Activated T-cell treated with anti-CD3 and anti-CD28 coated beads, Interleukin-2, amount 50 U/mL, for 1 hour (primary cell): ENCODE data around the gene CACFD1.

Source experiments
- DNase-seq: peaks from one replicate; pipeline ENCODE4 v3.0.0-alpha.2; 2020

Gene CACFD1

DNA sequence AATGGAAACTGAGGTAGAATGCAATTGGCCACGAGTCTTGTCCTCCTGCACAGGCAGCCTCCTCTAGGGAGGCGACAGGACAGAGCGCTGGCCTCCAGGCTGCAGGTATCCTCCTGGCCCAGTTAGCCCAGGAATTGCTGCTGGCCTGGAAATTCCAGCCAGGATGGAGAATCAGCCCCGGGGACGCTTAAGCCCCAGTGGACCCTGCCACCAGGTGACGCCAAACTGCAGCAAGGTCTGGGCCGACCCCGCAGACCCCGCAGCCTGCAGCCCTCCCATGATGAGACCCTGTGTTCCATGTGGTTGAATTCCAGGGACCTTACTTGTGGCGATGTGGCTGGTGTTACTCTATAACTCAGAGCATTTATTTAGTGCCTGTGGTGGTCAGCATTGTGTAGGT, 7.3 kb downstream of the CACFD1 start:
- DNase-seq = no peak

DNA sequence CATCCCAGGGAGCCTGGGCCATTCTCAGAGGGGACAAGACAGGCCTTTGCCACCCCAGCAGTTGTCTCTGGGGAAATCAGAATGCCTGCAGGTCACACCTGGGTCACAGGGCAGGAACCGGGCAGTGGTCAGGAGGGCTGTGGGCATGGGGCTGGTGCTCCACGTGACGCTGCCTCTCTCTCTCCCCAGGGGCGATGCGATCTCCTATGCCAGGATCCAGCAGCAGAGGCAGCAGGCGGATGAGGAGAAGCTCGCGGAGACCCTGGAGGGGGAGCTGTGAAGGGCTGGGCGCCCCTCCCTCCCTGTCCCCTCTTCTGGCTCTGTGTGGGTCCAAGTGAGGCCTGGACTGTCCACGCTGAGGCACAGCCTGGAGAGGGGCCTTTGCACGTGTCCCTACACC, 8.6 kb downstream of the CACFD1 start:
- DNase-seq = no peak

GRCh38 chr9:133468777-133469421, 9.1 kb downstream of the CACFD1 start:
- DNase-seq = no peak

GRCh38 chr9:133470427-133470924, 10.7 kb downstream of the CACFD1 start:
- DNase-seq = no peak

DNA sequence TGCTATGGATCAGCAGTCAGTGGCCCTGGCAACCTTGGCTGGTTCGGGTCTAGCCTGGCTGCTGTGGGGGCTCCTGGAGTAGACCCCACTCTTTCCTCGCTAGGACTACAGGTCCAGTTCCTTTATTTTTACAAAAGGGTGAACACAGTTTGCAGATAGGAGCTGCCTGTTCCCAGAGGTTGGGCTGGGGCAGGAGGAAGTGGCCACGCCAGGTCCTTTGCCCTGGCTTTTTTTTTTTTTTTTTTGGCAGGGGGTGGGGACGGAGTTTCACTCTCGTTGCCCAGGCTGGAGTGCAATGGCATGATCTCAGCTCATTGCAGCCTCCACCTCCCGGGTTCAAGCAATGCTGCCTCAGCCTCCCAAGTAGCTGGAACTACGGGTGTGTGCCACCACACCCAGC, 11.2 kb downstream of the CACFD1 start:
- DNase-seq = no peak

DNA sequence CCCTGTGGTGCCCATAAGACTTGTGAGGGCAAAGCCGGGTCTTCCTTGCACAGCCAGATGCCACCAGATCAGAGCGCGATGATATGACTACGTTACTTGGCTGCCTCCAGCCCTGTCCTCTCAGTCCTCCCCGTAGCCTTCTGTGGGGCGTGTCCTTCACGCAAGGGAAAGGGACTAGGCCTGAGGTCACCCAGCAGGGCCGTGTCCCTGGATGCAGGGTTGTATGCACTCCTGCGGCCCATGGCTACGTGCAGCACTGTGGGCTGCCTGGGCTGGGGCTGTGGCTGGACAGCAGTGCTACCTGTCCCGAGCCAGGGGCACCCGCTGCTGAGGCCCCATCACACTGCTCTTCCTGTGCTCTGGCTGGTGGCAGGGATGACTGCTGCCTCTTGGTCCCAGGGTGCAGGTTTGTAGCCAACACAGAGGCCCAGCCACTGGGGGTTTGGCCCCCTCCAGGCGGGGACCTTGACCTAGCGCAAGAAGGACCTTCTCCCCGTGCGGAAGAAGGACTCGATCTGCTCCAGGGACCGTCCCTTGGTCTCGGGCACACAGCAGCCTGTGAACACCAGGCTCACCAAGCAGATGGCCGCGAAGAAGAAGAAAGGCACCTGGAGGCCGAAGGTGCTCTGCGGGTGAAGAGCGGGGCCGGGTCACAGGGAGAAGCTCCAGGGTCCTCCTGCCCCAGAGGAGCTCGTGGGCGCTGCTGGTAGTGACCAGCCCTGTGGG, 11.9 kb downstream of the CACFD1 start:
- no peak for DNase-seq

DNA sequence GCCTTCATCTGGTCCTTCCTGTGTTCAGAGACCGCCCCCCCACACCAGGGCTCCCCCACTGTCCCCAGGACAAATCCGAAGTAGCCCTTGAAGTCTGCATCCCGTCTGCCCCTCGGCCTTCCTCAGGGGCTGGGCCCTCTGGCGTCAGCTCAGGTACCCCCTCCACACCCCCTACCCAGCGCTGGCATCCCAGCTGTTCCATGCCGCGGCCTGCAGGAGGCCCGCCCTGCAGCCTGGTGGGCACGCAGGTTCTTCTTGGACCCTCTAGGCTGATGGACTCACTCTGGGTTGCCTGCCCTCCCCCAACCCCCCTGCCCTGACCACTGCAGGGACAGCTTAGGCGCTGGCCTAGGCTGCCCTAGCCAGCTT, 12.5 kb downstream of the CACFD1 start:
- no peak for DNase-seq

DNA sequence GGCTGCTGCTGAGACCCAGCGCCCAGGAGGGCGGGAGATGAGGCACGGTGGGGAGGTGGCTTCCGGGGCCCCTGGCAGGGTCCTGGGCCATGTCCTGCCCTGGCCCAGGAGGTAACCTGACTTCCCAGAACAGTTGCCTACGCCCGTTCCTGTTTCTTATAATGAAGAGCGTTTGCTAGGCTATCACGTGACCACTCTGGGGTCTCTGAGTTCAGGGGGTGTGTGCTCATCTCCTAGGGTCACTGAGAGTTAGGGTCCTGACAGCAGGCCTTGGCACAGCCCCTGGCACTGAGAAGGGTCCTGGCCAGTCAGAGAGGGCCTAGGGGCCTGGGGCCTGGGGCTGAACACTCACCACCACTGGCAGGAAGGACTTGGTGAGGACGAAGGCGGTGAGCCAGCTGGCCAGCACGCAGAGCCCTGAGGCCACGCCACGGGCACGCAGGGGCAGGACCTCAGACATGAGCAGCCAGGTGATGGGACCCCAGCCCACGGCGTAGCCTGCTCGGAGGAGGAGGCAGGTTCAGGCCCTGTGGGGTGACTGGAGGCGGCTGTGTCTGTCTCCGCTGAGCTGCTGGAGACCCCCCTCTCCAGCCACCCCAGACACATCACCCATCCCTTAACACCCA, 13.1 kb downstream of the CACFD1 start:
- DNase-seq = no peak

- no peak for DNase-seq
Measured at GRCh38 chr9:133473743-133474142, 14.0 kb downstream of the CACFD1 start.

GRCh38 chr9:133474215-133474614, 14.4 kb downstream of the CACFD1 start:
- DNase-seq = no peak

DNA sequence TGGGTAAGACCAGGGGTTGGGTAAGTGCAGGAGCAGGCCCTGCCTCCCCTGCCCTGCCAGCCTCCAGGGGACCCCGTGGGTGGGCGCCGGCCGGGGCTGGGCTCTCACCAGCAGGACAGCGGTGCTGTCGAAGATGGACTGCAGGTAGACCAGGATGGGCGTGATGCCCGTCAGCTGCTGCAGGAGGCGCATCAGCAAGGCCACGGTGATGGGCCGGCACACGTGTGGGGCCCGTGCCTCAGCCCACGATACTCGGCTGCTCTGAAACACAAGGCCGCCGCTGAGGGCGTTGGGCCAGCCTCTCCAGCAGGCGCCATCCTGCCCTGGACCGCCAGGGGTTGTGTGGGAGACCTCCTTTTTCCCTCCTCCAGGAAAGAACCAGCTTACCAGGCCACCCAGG, 15.1 kb downstream of the CACFD1 start:
- DNase-seq = no peak

DNA sequence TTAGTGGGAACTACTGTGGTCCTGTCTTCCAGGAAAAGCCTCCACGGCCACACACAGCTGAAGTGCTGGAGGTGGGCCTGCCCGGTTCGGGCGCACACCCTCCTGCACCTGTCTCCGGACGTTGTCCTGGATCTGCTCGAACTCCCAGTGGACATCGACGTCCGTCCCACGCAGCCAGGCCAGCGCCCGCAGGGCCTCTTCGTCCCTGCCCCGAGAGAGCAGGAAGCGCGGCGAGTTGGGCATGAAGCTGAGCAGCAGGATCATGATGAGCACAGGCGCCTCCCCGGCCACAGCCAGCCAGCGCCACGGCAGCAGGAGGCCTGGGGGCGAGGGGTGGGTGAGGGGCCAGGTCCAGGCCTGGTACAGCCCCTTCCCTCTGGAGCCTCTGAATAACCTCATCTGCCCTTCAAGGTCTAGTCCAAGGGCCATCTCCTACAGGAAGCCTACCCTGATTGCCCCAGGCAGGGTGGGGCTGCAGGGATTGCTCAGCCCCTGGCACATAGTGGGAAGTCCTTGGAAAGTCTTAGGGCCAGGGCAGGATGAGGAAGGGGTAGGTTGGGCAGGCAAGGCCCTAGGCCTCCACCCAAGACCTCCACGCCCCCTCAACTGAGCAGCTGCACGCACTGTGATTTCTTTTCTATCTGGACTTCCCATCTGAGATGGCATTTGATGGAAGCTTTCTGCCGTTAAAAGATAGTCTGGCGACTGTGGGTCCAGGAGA, 15.7 kb downstream of the CACFD1 start:
- DNase-seq = no peak

- DNase-seq = no peak
Measured at GRCh38 chr9:133476036-133476931, 16.5 kb downstream of the CACFD1 start.

DNA sequence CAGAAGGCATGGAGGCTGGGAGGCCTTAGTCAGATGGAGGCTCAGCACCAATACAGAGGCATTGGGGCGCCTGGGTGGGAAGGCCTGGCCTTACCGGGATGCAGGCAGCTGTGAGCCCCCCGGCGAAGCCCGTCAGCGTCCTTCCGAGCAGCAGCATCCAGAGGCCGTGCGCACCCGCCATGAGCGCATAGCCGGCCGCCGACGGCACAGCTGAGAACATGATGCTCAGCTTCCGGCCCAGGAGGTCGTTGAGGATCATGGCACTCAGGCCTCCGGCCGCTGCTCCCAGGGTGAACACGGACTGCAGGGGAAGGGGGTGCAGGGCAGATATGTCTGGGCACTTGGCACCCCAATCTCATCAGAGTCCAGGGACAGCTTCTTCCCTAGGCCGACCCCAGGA, 17.2 kb downstream of the CACFD1 start:
- DNase-seq = no peak

- no peak for DNase-seq
Measured at GRCh38 chr9:133477461-133477860, 17.7 kb downstream of the CACFD1 start.

- DNase-seq = no peak
Measured at GRCh38 chr9:133477992-133478850, 18.4 kb downstream of the CACFD1 start.

- peak; percentile 83 for DNase-seq
Measured at GRCh38 chr9:133478851-133479711, 19.3 kb downstream of the CACFD1 start, which contains the start of gene SLC2A6. Gene SLC2A6, minus strand, starts transcription at chr9:133479099. Its CDS starts 40 bp downstream, at chr9:133479059.

DNA sequence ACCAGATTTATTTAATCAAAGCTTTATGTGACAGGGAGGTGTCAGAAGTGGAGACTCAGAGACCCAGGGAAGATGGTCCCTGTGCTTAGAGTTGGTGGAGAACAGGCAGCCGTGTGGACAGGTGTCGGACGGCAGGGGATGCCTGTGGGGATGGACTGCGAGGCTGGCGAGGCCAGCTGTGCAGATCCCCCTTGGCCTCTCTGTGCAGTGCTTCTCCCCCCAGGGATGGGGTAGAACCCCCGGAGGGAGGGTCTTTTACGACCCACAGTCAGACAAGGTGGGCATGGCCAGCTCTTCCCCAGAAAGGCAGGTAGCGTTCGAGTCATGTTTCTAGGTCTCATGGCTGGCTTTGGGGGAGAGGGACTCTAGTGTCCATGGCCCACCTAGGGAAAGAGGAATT, 23.8 kb downstream of the CACFD1 start:
- DNase-seq = no peak

GRCh38 chr9:133484671-133485437, 25.1 kb downstream of the CACFD1 start:
- DNase-seq = no peak
